GM12891 (cell line): ENCODE data around the gene PRKG2.

ENCODE experiments used
- POLR2A ChIP-seq: IDR thresholded peaks from 2 replicates; pipeline ENCODE4 v1.6.1; 2011; ENCODE audit warnings: low read depth, low read length, control low read depth
- POLR2AphosphoS5 ChIP-seq: IDR thresholded peaks from 2 replicates; pipeline ENCODE4 v1.6.1; 2011; ENCODE audit warnings: low read depth, low read length, control low read depth
- SPI1 ChIP-seq: IDR thresholded peaks from 2 replicates; pipeline ENCODE4 v1.6.1; 2011; ENCODE audit warnings: low read depth, low read length, control low read depth

GRCh38 chr4:81106150-81106549 lies 108.9 kb downstream of the PRKG2 start:
- TF ChIP-seq SPI1: no peak
- TF ChIP-seq POLR2A: no peak
- no peak for TF ChIP-seq POLR2AphosphoS5
